OCI-LY3 (cell line): Measurements from ENCODE around the gene CYP1A2.

Source experiments
- H2AFZ ChIP-seq: fragments of 200-600, 300-600 bp; shearing (Covaris generic); 2 replicates; pipeline ENCODE4 v1.6.0; 2014; ENCODE audit warnings: antibody characterized with exemption, low read depth, low read length
- H3K27ac ChIP-seq: fragments of 200-600, 300-600 bp; sonication (generic); 2 replicates; pipeline ENCODE4 v1.5.1; 2014; ENCODE audit warnings: mild to moderate bottlenecking, low read length, moderate library complexity, mixed read lengths
- H3K27me3 ChIP-seq: fragments of 200-600, 300-600 bp; sonication (generic); 2 replicates; pipeline ENCODE4 v1.6.1; 2014; ENCODE audit warnings: low read depth, low read length, mixed read lengths
- H3K36me3 ChIP-seq: fragments of 200-600, 300-600 bp; sonication (generic); replicated peaks from 2 replicates; pipeline ENCODE3; 2014; ENCODE audit warnings: low read depth, low read length, mixed read lengths
- H3K4me1 ChIP-seq: fragments of 300-600, 200-600 bp; sonication (generic); 2 replicates; pipeline ENCODE4 v1.6.1; 2014; ENCODE audit warnings: low read length, mixed read lengths
- H3K4me2 ChIP-seq: fragments of 200-600, 300-600 bp; sonication (generic); 2 replicates; pipeline ENCODE4 v1.6.1; 2014; ENCODE audit warnings: low read length, mixed read lengths
- H3K4me3 ChIP-seq: fragments of 300-600, 200-600 bp; sonication (generic); 2 replicates; pipeline ENCODE4 v1.5.1; 2014; ENCODE audit warnings: antibody characterized with exemption, mild to moderate bottlenecking, low read length, moderate library complexity
- H3K79me2 ChIP-seq: fragments of 300-600, 200-600 bp; shearing (Covaris generic); 2 replicates; pipeline ENCODE4 v1.6.1; 2014; ENCODE audit warnings: mild to moderate bottlenecking, low read length, mixed read lengths
- H3K9ac ChIP-seq: fragments of 300-600, 200-600 bp; shearing (Covaris generic); 2 replicates; pipeline ENCODE4 v1.6.0; 2014; ENCODE audit warnings: mild to moderate bottlenecking, low read length, moderate library complexity
- H3K9me3 ChIP-seq: fragments of 200-600, 300-600 bp; shearing (Covaris generic); 2 replicates; pipeline ENCODE4 v1.6.1; 2014; ENCODE audit warnings: low read length, mixed read lengths; ENCODE audit not compliant: insufficient read depth
- H4K20me1 ChIP-seq: fragments of 200-600, 300-600 bp; sonication (generic); 2 replicates; pipeline ENCODE4 v1.6.1; 2016; ENCODE audit warnings: low read length, mixed read lengths; ENCODE audit not compliant: insufficient read depth
- CTCF ChIP-seq: fragments of 200-600, 300-600 bp; sonication (generic); IDR thresholded peaks from 2 replicates; pipeline ENCODE4 v1.5.1; 2014; ENCODE audit warnings: antibody characterized with exemption, low read length, low read depth
- EZH2phosphoT487 ChIP-seq: fragments of 200-600 bp; shearing (Covaris generic); IDR thresholded peaks from 2 replicates; pipeline ENCODE4 v1.6.1; 2018; ENCODE audit warnings: antibody characterized with exemption, mixed run types, low read depth

CYP1A2 gene

GRCh38 chr15:74780523-74781430 lies 32.1 kb downstream of the CYP1A2 start:
- H3K9me3 ChIP-seq, result no peaks in the 10 kb centered on the region
- peaks cover 80% of the 10 kb centered on the region for H3K4me1 ChIP-seq
- H3K79me2 ChIP-seq, result peaks cover 88% of the 10 kb centered on the region
- TF ChIP-seq EZH2phosphoT487, result no peak
- no peak for TF ChIP-seq CTCF
- no peaks in the 10 kb centered on the region for H3K27me3 ChIP-seq
- peak overlapping the region; percentile 97 for H3K27ac ChIP-seq
- no peak overlapping the region for H2AFZ ChIP-seq
- no peaks in the 10 kb centered on the region for H4K20me1 ChIP-seq
- peak overlapping the region; percentile 82 for H3K4me2 ChIP-seq
- peaks cover 40% of the 10 kb centered on the region for H3K36me3 ChIP-seq
- H3K9ac ChIP-seq, result peak overlapping the region; percentile 84
- peak overlapping the region; percentile 75 for H3K4me3 ChIP-seq

GRCh38 chr15:74781431-74782258 lies 33.0 kb downstream of the CYP1A2 start, which contains the start of gene CSK:
Gene CSK (plus strand): TSS chr15:74782080. CDS start chr15:74798298, 16,218 bp downstream.
- Histone ChIP-seq H3K79me2 (peaks cover 89% of the 10 kb centered on the region), H3K4me2 (peak within 1 kb of the TSS; percentile 100), H3K27ac (peak within 1 kb of the TSS; percentile 97), H3K9me3 (no peaks in the 10 kb centered on the region), H3K9ac (peak within 1 kb of the TSS; percentile 100), H3K4me1 (peaks cover 80% of the 10 kb centered on the region), H4K20me1 (no peaks in the 10 kb centered on the region), H3K4me3 (peak within 1 kb of the TSS; percentile 93), H3K27me3 (no peaks in the 10 kb centered on the region), H2AFZ (no peak within 1 kb of the TSS), H3K36me3 (peaks cover 43% of the 10 kb centered on the region)
- no peak for TF ChIP-seq EZH2phosphoT487
- peak; percentile 31; the same call in 1 of the 2 replicates for TF ChIP-seq CTCF

- no peak overlapping the region for H2AFZ ChIP-seq
- H3K9ac ChIP-seq, result peak overlapping the region; percentile 100
- H3K27me3 ChIP-seq, result no peaks in the 10 kb centered on the region
- H3K79me2 ChIP-seq, result peaks cover 95% of the 10 kb centered on the region
- peaks cover 48% of the 10 kb centered on the region for H3K36me3 ChIP-seq
- TF ChIP-seq EZH2phosphoT487, result no peak
- no peak for TF ChIP-seq CTCF
- H3K9me3 ChIP-seq, result no peaks in the 10 kb centered on the region
- peak overlapping the region; percentile 93 for H3K4me3 ChIP-seq
- no peaks in the 10 kb centered on the region for H4K20me1 ChIP-seq
- peaks cover 80% of the 10 kb centered on the region for H3K4me1 ChIP-seq
- peak overlapping the region; percentile 97 for H3K27ac ChIP-seq
- H3K4me2 ChIP-seq, result peak overlapping the region; percentile 100
Observed at GRCh38 chr15:74782259-74783071, 33.8 kb downstream of the CYP1A2 start.
